8988T (cell line): ENCODE measurements around the gene PROSER3.
"Not testable (repeated sequence)": the region's sequence is repeated elsewhere in the genome, so short reads cannot be mapped to it uniquely, and the experiment has no call there.

Experiments used
- DNase-seq: peaks from one replicate; pipeline ENCODE4 v3.0.0; 2011

The PROSER3 gene

GRCh38 chr19:35755550-35756376 lies 2.2 kb upstream of the PROSER3 start:
- DNase-seq = peak; percentile 22

- peak; percentile 13 for DNase-seq
Observed at GRCh38 chr19:35756377-35757230, 1.4 kb upstream of the PROSER3 start, which contains the start of gene HSPB6. HSPB6 (minus strand) TSS chr19:35757029; CDS start chr19:35757008, 21 bp downstream.

- DNase-seq = peak; percentile 58
Observed at GRCh38 chr19:35757231-35757748, 686 bp upstream of the PROSER3 start.

- no peak for DNase-seq
Observed at GRCh38 chr19:35759697-35760096, 1.7 kb downstream of the PROSER3 start.

- DNase-seq = no peak
Observed at GRCh38 chr19:35760711-35761349, 2.9 kb downstream of the PROSER3 start.

GRCh38 chr19:35764432-35765315 lies 6.7 kb downstream of the PROSER3 start:
- peak; percentile 10 for DNase-seq

- peak; percentile 15 for DNase-seq
Observed at GRCh38 chr19:35766571-35767104, 8.7 kb downstream of the PROSER3 start.

GRCh38 chr19:35767288-35768081 lies 9.5 kb downstream of the PROSER3 start:
- DNase-seq = peak; percentile 13

GRCh38 chr19:35768082-35768421 lies 10.1 kb downstream of the PROSER3 start:
- no peak for DNase-seq

GRCh38 chr19:35772362-35772761 lies 14.4 kb downstream of the PROSER3 start:
- DNase-seq = not testable (repeated sequence)

- no peak for DNase-seq
Observed at GRCh38 chr19:35773020-35773806, 15.2 kb downstream of the PROSER3 start.

- no peak for DNase-seq
Observed at GRCh38 chr19:35774274-35775045, 16.5 kb downstream of the PROSER3 start.

- no peak for DNase-seq
Observed at GRCh38 chr19:35775046-35775297, 17.0 kb downstream of the PROSER3 start.

- peak; percentile 96 for DNase-seq
Observed at GRCh38 chr19:35775298-35776101, 17.5 kb downstream of the PROSER3 start, which contains the start of gene ARHGAP33. ARHGAP33 (plus strand) TSS chr19:35775564; CDS start chr19:35775659, 95 bp downstream.

- DNase-seq = no peak
Observed at GRCh38 chr19:35776102-35776788, 18.3 kb downstream of the PROSER3 start.

- no peak for DNase-seq
Observed at GRCh38 chr19:35777086-35777841, 19.3 kb downstream of the PROSER3 start.

GRCh38 chr19:35777961-35778360 lies 20.0 kb downstream of the PROSER3 start:
- DNase-seq = no peak
